GM21529 (cell line): Measurements from ENCODE around the gene EFNA3.
A peak's percentile ranks its signal among the peaks of the same experiment; 100 is the strongest.

Source experiments
- ATAC-seq: cut with Tn5 transposase; IDR thresholded peaks from one replicate; pipeline ENCODE4 v1.9.1; 2021; ENCODE audit not compliant: unreplicated experiment

Gene EFNA3

DNA sequence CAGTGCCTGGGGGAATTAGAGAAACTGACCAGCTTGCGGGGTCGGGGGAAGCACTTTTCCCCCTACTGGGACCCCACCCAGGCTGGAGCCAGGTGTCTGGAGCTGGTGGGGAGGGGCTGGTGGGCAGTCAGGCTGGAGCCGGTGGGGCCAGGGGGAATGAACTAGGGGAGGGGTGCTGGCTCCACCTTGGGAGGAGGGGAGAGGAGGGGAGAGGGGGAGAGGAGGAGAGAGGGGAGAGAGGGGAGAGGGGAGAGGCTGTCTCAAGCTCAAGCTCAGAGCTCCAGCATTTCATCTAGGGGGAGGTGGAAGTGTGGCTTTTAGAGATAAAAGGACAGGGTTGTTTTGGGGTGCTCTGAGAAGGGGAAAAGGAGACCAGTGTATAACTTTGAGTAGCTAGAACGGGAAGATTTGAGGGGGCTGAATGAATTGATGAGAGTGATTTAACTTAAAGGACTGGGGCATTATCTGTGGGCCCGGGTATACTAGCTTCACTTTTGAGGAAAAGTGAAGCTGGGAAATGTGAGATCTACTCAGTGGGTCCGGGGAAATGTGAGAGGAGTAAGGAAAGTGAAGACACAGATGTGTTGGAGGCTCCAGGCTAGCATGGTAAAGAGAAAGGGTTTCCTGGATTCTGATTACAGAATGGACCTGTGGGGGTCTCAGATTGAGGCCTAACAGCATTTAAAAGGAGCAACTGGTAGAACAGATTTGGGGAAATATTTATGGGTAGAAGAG, 51.8 kb downstream of the EFNA3 start:
- ATAC-seq: no peak

DNA sequence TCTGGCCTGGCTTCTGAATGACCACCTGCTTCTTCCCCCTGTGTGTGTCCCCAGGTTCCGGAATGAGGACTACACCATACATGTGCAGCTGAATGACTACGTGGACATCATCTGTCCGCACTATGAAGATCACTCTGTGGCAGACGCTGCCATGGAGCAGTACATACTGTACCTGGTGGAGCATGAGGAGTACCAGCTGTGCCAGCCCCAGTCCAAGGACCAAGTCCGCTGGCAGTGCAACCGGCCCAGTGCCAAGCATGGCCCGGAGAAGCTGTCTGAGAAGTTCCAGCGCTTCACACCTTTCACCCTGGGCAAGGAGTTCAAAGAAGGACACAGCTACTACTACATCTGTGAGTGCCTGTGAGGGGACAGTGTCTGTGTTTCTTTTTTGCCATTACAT, 52.6 kb downstream of the EFNA3 start:
- ATAC-seq: no peak

DNA sequence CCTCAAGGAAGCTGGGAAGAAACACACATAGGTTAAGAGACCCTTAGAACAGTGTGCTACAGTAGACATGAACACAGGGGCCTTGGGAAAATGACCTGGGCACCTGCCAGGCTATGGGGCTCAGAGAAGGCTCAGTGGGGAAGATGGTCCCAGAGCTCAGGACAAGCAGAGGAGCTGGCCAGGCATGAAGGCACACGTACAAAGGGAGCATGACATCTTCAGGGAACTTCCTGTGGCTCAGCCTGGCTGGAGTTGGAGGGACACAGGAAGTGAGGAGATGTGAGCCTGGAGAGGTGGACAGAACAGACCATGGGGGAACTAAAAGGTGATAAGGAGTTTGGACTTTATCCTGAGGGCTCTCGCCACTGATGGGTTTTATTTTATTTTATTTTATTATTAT, 53.2 kb downstream of the EFNA3 start:
- ATAC-seq: no peak

DNA sequence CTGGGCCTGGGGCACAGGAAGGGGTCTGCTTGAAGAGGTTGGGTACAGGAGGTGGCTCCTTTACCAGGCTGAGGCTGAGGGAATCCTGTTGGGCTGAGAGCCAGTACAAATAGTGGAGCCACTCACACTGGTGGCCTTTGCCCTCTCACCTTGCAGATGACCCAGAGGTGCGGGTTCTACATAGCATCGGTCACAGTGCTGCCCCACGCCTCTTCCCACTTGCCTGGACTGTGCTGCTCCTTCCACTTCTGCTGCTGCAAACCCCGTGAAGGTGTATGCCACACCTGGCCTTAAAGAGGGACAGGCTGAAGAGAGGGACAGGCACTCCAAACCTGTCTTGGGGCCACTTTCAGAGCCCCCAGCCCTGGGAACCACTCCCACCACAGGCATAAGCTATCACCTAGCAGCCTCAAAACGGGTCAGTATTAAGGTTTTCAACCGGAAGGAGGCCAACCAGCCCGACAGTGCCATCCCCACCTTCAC, 55.2 kb downstream of the EFNA3 start:
- ATAC-seq: no peak

DNA sequence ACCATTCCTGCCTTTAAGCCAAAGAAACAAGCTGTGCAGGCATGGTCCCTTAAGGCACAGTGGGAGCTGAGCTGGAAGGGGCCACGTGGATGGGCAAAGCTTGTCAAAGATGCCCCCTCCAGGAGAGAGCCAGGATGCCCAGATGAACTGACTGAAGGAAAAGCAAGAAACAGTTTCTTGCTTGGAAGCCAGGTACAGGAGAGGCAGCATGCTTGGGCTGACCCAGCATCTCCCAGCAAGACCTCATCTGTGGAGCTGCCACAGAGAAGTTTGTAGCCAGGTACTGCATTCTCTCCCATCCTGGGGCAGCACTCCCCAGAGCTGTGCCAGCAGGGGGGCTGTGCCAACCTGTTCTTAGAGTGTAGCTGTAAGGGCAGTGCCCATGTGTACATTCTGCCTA, 55.7 kb downstream of the EFNA3 start:
- ATAC-seq: no peak

DNA sequence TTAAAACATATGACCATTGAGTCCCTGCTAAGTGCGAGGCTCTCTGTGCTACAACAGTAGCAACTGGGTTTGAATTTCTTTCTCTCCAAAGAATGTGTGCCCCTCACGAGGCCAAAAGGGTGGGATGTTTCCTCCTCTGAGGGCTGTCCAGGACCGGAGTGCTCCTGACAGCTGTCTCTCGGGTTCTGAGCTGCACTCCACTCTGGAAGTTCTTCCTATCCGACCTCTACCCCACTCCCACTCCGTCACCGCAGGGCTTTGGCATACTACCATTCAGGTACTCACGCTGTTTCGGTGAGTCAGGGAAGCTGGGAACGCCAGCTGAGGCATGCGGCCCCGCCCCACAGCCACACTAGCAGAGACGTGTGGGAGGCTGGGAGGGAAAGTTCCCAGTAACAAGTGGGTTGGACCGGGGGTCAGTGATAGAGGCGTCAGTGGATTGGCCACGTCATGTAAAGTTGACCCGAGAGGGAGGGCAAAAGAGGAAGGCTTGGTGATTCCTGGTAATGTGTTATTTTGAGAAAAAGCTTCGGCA, 56.3 kb downstream of the EFNA3 start:
- ATAC-seq: no peak

DNA sequence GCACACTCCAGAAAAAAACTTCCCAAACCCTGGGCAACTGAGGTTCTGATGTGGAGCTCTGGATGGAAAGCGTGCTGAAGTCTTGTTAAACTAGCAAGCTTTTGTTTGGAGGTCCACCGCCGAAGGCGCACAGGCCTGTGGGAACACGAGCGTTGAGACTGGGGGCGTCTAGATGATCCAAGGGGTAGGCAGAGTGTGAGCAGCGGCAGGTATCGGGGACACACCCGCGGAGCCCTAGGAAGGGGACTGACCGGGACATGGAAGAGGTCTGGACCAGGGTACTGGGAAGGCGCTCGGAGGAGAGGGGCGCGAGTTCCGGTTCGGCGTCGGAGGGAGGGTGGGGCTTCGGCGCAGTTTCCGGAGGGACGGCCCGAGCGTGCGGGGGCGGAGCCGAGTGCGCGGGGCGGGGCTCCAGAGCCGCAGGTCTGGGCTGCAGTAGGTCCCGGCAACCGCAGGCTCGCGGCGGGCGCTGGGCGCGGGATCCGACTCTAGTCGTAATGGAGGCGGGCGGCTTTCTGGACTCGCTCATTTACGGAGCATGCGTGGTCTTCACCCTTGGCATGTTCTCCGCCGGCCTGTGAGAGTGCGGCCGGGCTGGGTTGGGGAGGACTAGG, 56.9 kb downstream of the EFNA3 start, which contains the start of gene SLC50A1:
SLC50A1 (plus strand) TSS at position 438 of the 614 bp plus-strand sequence; CDS start at position 498, 60 bp downstream.
- peak; percentile 75 for ATAC-seq

DNA sequence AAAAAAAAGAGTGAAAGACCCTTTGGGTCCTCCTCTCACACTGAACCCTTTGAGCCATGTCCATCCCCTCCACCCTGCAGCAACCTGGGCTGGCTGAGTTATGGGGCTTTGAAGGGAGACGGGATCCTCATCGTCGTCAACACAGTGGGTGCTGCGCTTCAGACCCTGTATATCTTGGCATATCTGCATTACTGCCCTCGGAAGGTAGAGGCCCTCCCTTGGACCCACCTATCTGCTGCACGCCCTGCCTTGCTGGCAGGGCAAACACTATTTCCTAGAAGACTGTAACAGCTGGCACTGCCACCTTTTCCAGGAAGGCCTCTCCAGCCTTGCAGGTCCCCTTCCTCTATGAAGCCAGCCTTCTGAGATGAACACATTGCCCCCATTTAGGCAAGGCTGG, 58.1 kb downstream of the EFNA3 start:
- ATAC-seq: no peak
